KMS-11 (cell line): ENCODE results near the gene ATM.
A peak's percentile ranks its signal among the peaks of the same experiment; 100 is the strongest.

Experiments used
- H2AFZ ChIP-seq: fragments of 200-600 bp; sonication (generic); 2 replicates; pipeline ENCODE4 v1.6.1; 2016; ENCODE audit warnings: antibody characterized with exemption, mixed run types, low read depth
- H3K27ac ChIP-seq: fragments of 200-600 bp; sonication (generic); 2 replicates; pipeline ENCODE4 v1.6.1; 2016; ENCODE audit warnings: mild to moderate bottlenecking, mixed run types
- H3K27me3 ChIP-seq: fragments of 200-600 bp; sonication (generic); 2 replicates; pipeline ENCODE4 v1.6.1; 2017; ENCODE audit warnings: mild to moderate bottlenecking, low read depth, mixed run types, moderate library complexity; ENCODE audit not compliant: insufficient read depth
- H3K36me3 ChIP-seq: fragments of 200-600 bp; sonication (generic); 2 replicates; pipeline ENCODE4 v1.6.1; 2017; ENCODE audit warnings: mild to moderate bottlenecking, mixed run types; ENCODE audit not compliant: insufficient read depth
- H3K4me1 ChIP-seq: fragments of 200-600 bp; sonication (generic); 2 replicates; pipeline ENCODE4 v1.6.1; 2016; ENCODE audit warnings: mild to moderate bottlenecking, low read depth, mixed run types; ENCODE audit not compliant: poor library complexity, severe bottlenecking
- H3K4me2 ChIP-seq: fragments of 200-600 bp; sonication (generic); 2 replicates; pipeline ENCODE4 v1.7.0; 2016; ENCODE audit warnings: mild to moderate bottlenecking, mixed run types
- H3K4me3 ChIP-seq: fragments of 200-600 bp; sonication (generic); IDR thresholded peaks from 2 replicates; pipeline ENCODE4 v1.6.1; 2017; ENCODE audit warnings: low read depth, low read length, mixed read lengths; ENCODE audit not compliant: insufficient read depth
- H3K79me2 ChIP-seq: fragments of 200-600 bp; sonication (generic); 2 replicates; pipeline ENCODE4 v1.6.1; 2016; ENCODE audit warnings: low read depth, mixed run types; ENCODE audit not compliant: insufficient read depth
- H3K9ac ChIP-seq: fragments of 200-600 bp; sonication (generic); 2 replicates; pipeline ENCODE4 v1.6.1; 2016; ENCODE audit warnings: mild to moderate bottlenecking, mixed run types
- H4K20me1 ChIP-seq: fragments of 200-600 bp; sonication (generic); 2 replicates; pipeline ENCODE4 v1.6.1; 2016; ENCODE audit warnings: mild to moderate bottlenecking, mixed run types; ENCODE audit not compliant: insufficient read depth
- CTCF ChIP-seq: fragments of 200-600 bp; sonication (generic); conservative IDR thresholded peaks from 2 replicates; pipeline ENCODE4 v1.6.1; 2017; ENCODE audit warnings: low read depth, mild to moderate bottlenecking, antibody characterized with exemption, low read length, moderate library complexity, mixed read lengths

The ATM gene

GRCh38 chr11:108222574-108223347 lies at the start of gene ATM, which contains the start of gene NPAT:
Gene ATM, plus strand, starts transcription at chr11:108223067. Its CDS starts 4,558 bp downstream, at chr11:108227625.
Gene NPAT, minus strand, starts transcription at chr11:108222638. Its CDS starts 102 bp downstream, at chr11:108222536.
- H3K4me3 ChIP-seq, result no peak within 1 kb of the TSS
- no peak; the same call in 1 of the 2 replicates for TF ChIP-seq CTCF
- H3K36me3 ChIP-seq, result no peaks in the 10 kb centered on the region
- peak within 1 kb of the TSS; percentile 74 for H3K9ac ChIP-seq
- peak within 1 kb of the TSS; percentile 72; the same call in 1 of the 2 replicates for H2AFZ ChIP-seq
- H3K27ac ChIP-seq, result peak within 1 kb of the TSS; percentile 84
- peaks cover 32% of the 10 kb centered on the region for H3K4me1 ChIP-seq
- no peaks in the 10 kb centered on the region for H4K20me1 ChIP-seq
- peaks cover 72% of the 10 kb centered on the region for H3K79me2 ChIP-seq
- H3K27me3 ChIP-seq, result no peaks in the 10 kb centered on the region
- peak within 1 kb of the TSS; percentile 92 for H3K4me2 ChIP-seq

GRCh38 chr11:108177570-108177969 lies 45.3 kb upstream of the ATM start:
- Histone ChIP-seq H3K4me1 (peaks cover 47% of the 10 kb centered on the region), H2AFZ (no peak overlapping the region), H3K9ac (no peak overlapping the region), H3K79me2 (no peaks in the 10 kb centered on the region), H4K20me1 (no peaks in the 10 kb centered on the region), H3K27me3 (no peaks in the 10 kb centered on the region), H3K36me3 (no peaks in the 10 kb centered on the region), H3K4me2 (no peak overlapping the region), H3K4me3 (no peak overlapping the region), H3K27ac (no peak overlapping the region)
- TF ChIP-seq CTCF, result no peak

GRCh38 chr11:108193725-108194124 lies 29.1 kb upstream of the ATM start:
- no peak overlapping the region for H3K9ac ChIP-seq
- no peak for TF ChIP-seq CTCF
- H3K36me3 ChIP-seq, result no peaks in the 10 kb centered on the region
- no peak overlapping the region for H3K4me3 ChIP-seq
- H3K27me3 ChIP-seq, result no peaks in the 10 kb centered on the region
- H3K27ac ChIP-seq, result no peak overlapping the region
- H3K4me2 ChIP-seq, result no peak overlapping the region
- no peak overlapping the region for H2AFZ ChIP-seq
- peaks cover 29% of the 10 kb centered on the region for H3K4me1 ChIP-seq
- H4K20me1 ChIP-seq, result no peaks in the 10 kb centered on the region
- H3K79me2 ChIP-seq, result no peaks in the 10 kb centered on the region

- Histone ChIP-seq H2AFZ (no peak overlapping the region), H3K27ac (peak overlapping the region; percentile 11; the same call in 1 of the 2 replicates), H3K4me1 (peaks cover 29% of the 10 kb centered on the region), H4K20me1 (no peaks in the 10 kb centered on the region), H3K4me2 (no peak overlapping the region), H3K9ac (no peak overlapping the region), H3K4me3 (no peak overlapping the region), H3K79me2 (no peaks in the 10 kb centered on the region), H3K36me3 (no peaks in the 10 kb centered on the region), H3K27me3 (no peaks in the 10 kb centered on the region)
- TF ChIP-seq CTCF, result no peak
These were observed 26.0 kb upstream of the ATM start for GRCh38 chr11:108196901-108197300.
